Measurements from ENCODE around the gene ZCCHC9.

DNA sequence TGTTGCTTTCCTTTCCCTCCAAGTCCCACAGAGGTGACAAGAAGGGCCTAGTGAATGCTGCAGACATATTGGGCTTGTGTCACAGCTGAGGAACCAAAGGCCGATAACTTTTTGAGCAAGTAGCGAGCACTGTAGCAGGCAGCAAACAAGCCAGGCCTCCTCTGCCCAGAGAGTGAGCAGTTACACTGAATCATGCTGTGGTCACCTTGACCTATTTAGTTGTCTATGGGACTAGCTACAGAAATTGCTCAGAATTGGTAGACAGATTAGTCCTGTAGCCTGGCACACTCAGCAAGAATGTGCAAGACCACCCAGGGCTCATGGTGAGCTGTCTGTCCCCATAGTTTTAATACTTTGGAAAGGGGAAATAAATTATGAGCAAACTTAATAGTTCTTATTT is 25.2 kb downstream of the ZCCHC9 start:
- TF ChIP-seq, protein P1, sequence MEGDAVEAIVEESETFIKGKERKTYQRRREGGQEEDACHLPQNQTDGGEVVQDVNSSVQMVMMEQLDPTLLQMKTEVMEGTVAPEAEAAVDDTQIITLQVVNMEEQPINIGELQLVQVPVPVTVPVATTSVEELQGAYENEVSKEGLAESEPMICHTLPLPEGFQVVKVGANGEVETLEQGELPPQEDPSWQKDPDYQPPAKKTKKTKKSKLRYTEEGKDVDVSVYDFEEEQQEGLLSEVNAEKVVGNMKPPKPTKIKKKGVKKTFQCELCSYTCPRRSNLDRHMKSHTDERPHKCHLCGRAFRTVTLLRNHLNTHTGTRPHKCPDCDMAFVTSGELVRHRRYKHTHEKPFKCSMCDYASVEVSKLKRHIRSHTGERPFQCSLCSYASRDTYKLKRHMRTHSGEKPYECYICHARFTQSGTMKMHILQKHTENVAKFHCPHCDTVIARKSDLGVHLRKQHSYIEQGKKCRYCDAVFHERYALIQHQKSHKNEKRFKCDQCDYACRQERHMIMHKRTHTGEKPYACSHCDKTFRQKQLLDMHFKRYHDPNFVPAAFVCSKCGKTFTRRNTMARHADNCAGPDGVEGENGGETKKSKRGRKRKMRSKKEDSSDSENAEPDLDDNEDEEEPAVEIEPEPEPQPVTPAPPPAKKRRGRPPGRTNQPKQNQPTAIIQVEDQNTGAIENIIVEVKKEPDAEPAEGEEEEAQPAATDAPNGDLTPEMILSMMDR (conservative IDR thresholded peaks at IDR 0.05; ENCODE audit: low read length), result no peak
- no peak for TF ChIP-seq EZH2phosphoT487 (IDR thresholded peaks at IDR 0.05; ENCODE audit: borderline replicate concordance)

Data from Loucy (cell line).